A172 (cell line): ENCODE results near the gene CELF4. TPM values are rescaled to one million over a fixed set of nuclear protein-coding genes. Genes with fewer than 3 reads are reported as not detected.

Experiments
- DNase-seq: peaks from one replicate; pipeline ENCODE4 v3.0.0-alpha.2; 2015; ENCODE audit warnings: low spot score
- total RNA-seq: library from RNA; depleted of rRNA; stranded (reverse); fragments of >200 nt; shearing (Covaris generic); gene quantifications from 2 replicates; pipeline ENCODE4 v1.2.3, GENCODE V29; 2014

The CELF4 gene
- total RNA-seq, 1 experiment from 2014 or later: not detected

DNA sequence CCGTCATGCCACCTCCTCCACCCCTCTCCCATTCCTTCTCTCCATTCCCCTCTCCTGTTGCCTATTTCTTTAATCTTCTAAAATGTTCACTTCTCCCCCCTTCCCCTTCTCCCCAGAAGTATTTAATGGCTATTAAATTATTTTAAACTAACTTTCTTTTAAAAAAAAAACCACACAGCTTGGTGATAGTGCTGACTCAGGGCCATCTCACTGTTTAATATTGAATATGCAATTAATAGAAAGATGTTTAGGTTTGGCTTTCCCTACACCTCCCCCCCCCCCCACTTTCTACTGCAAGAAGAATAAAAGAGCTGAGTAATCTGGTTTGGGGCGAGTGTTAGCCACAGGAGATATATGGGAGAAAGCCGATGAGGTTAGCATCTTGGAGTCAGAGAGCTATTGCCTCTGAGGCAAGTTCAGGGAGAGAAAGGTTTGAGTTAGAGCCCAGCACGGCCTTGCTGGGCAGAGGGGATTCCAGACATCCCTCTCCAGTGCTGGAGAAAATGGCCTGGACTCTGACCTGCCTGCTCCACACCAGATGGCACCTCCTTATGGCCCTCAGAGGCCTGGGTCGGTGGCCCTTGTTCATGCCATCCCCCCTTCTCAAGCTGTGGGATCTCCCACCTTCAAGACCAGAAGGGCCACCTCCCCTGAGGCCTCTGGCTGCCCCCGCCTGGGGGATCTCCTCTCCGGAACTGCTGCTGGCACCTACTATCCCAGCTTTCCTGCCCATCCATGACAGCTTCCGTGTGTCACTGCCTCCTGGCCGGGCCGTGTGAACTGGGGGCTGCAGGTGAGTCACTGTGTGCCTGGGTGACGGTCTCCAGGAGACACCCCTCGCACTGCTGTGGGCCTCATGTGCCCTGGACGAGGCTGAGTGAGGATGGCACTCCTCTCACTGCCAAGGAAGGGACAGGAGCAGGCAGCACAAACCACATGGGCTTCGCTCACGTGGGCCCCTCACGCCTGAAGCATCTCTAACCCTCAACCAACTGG lies 246.9 kb downstream of the CELF4 start:
- DNase-seq: no peak

DNA sequence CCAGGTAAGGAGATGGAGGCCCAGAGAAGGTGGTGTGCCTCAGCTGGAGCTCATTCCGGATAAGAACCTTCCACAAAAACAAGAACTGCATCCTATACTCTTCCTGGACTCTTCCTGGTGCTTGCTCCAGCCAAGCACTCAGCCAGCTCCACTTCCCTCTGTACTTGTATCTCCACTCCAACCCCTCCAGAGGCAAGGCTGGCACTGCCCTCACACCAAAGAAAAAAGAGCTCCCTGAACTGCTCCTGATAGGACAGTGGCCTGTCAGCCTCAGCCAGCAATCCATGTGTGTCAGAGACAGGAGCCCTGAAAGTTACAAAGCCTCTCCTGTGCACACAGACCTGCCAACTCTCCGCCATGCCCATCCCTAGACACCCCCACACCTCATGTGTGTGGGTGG lies 248.1 kb downstream of the CELF4 start:
- DNase-seq: no peak

DNA sequence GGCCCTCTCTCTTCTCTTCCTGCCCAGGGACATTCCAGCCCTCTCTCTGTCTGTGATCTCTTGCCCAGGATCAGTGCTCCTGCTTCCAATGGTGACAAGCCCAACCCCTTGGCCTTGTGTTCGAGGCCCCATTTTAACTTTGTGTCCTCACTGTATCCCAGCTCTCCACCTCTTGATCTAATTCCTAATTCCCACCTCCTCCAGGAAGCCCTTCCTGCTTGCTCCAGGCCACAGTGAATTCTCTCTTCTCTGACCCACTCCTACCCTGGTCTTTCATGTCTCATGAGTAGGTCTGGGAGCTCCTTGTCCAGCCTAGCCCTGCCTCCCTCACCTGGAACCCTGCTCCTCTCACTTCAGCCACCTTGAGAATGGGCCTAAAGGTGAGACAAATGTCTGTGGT lies 249.1 kb downstream of the CELF4 start:
- no peak for DNase-seq

DNA sequence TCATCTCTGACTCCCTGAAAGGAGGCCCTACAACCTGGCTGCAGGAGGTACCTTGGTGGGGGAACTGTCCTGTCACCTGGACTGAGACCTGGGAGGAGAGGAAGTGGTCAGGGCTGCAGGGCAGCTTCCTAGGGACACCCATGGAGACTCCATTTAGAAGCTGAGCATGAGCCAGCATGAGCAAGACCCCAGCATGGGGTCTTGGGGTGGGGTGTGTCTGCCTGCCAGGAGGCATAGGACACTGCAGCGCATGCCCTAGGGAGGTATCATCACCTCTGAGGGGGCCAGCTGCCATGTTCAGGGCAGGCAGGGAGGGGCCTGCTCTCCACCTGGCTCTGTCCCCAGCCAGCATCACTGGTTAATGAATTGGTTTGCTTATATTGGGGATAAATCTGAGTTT lies 249.7 kb downstream of the CELF4 start:
- DNase-seq: no peak

DNA sequence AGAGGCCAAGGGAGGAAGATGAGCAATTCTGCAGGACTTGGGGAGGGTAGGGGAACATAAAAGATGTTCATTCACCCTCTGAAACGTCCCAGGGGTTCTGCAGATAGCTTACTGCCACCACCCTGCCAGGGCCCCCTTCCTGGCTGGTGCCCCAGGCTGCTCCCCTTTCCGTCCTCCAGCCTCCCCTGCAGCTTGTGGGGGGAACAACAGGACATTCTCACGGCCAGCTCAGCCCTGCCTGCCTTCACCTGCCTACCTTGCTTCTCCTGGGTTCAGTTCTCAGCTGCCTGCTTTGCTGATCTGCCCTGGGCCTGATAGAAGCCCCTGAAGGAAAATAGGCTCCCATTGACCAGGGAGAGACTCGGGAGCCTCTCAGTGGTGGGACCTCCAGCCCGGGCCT lies 251.1 kb downstream of the CELF4 start:
- DNase-seq: no peak

DNA sequence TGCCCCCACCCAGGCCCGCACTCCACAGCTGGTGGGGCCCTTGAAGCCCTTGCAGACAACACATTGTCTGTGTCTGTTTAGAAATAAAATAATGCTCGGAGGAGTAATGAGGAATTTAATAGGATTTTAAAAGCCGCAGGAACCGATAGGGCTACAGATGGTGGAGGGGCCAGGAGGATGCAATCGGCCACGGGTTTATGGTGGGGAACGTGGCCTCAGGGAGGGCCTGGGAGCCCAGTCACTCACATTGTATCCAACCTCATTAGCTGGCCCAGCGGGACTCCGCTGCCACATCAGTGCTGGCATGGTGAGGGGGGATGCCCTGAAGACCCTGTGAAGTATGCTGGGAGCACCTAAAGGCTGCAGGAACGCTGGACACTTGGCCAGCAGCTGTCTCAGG lies 252.0 kb downstream of the CELF4 start:
- DNase-seq: no peak

DNA sequence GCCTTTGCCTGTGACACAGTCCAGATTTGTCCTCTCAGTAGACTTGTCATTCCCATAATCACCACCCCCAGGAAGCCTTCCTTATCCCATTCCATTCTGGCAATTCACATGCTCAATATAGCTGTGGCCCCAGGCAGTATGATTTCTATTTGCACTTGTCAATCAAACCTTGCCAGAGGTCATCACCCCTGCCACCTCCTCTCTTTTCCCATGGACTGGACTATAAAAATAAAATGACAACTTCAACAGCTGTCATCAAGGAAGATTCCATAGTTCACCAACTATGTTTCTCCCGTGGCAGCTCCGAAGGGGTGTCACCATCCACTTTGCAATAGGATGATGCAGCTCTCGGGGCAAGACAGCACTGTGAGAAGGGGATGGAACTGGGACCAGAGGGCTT lies 255.7 kb downstream of the CELF4 start:
- no peak for DNase-seq

DNA sequence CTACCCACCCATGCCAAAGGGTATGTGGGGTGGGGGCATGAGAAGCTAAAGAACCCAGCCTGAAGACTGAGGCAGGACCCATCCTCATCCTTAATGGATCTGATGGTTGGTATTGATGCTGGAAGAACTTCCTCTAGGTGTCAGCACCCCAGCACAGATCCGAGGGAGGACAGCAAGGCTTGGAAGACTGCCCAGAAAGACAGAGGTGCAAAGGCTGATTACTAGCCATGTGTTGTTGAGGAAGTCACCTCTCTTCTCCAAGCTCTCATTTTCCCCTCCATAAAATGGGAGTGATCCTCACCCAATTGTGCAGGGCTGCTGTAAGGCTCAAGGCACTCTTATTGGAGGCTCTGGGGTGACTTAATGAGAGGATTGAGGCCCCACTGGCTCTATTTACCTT lies 256.5 kb downstream of the CELF4 start:
- DNase-seq: no peak

DNA sequence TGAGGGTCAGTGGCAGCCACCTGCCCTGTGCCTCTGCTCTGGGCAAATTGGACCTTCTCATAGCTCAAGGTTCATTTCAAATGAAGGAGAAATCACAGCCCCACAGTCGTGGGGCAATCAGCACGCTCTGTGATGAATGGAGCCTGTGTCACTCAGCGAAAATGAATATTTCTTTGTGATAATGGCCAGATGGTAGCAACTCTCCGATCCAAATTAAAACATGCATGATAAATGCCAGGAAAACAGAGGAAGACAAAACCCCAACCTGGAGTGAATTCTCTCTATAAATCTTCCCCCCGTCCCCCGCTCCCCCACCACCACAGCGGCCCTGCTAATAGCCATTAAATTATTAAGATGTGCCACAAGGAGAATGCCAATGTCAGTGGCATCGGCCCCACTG lies 258.4 kb downstream of the CELF4 start:
- DNase-seq: no peak

DNA sequence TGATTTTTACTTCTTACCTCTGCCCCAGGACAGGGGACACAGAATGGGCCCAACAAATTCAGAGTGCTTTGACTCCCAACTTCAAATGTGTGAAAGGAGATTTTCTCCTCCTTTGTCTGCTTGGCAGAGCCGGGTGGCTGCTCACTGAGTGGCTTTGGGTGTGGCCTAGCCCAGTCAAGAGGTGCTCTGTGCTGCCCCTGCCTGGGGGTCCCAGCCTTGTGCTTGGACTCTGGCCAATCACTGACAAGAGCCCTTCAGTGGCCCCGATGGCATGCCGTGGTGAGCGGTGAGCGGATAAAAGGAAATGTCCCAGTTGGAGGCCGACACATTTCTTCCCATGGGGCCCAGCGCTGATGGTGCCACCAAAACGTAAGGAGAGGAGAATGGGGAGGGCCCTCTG lies 259.2 kb downstream of the CELF4 start:
- DNase-seq: no peak

DNA sequence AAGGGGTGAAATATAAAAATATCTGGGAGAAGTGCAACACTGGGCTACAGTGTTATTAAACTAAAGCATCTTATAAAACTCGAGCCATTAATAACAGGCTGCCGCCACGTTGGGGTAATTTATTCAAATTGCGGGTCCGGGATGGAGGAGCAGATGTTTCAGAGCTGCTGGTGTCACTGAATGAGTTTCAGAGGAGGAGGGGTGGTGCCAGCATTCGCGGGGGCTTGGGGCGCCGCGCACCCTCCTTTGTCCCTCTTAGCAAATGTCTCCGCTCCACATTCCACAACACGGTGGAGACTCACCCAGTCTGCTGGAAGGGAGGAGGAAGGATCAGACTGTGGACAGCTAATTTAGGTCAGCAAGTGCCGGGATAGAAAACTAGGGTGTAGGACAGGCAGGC lies 260.5 kb downstream of the CELF4 start:
- DNase-seq: no peak

DNA sequence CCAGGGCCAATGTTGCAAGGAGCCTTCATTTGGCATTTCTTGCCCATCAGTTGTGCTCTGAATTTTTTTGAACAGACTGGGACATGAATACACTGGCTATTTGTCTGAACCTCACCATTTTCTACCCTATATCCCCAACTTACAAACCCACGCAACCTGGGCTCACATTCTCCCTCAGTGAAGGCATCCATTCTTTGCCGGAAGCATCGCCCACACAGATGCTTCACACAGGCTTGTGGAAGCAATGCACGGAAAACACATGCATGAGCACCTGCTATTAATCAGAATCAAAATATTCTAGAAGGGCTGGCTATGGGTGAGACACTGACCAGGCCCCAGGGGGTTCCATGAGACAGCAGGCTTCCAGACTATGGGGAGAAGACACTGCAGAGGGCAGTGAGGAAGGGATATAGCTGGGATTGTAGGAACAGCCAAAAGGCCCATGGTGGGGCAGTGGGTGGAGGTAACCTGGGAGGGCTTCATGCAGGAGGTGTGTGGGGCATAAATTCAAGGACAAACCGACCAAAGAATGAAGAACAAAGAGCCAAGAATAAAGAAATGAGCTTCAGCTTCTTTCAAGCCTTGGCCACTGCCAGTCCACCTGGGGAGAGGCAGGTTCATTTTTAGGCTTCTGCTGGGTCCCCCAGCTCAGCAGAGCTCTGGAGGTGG lies 261.5 kb downstream of the CELF4 start:
- DNase-seq: no peak

DNA sequence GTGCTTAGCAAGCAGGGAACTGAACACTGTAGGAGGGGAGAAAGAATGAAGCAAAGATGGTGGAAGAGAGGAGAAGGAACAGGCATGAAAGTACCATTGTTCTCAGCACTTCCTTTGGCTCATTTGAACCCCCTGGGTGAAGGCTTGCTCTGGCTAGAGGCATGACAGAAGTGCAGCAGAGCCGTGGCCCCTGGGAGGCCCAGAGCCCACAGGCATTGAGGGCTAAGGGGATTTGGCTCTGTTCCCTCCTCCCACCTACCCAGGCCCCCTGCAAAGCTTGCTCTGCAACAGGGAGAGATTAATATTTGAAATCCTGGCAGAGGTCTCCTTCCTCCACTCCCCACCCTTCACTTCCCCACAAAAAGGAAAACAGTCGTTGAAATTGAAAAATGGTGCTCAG lies 262.6 kb downstream of the CELF4 start:
- no peak for DNase-seq

DNA sequence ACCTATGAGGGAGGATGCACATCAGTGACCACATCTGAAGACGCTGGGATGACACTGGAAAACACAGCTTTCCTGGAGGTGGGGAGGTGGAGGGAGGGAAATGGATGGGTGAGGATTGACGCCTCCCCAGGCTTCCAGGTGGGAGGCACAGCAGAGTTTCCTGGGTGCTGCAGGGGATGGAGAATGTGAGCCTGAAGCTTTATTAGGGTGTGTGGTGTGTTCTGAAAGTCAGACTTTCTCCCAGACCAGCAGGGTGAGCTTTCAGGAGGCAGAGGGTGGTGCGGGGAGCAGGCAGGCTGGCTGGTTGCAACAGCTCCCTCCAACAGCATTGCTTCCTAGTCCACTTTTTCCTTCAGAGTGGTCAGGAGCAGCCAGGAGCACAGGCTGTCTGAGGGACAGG lies 263.1 kb downstream of the CELF4 start:
- DNase-seq: no peak

DNA sequence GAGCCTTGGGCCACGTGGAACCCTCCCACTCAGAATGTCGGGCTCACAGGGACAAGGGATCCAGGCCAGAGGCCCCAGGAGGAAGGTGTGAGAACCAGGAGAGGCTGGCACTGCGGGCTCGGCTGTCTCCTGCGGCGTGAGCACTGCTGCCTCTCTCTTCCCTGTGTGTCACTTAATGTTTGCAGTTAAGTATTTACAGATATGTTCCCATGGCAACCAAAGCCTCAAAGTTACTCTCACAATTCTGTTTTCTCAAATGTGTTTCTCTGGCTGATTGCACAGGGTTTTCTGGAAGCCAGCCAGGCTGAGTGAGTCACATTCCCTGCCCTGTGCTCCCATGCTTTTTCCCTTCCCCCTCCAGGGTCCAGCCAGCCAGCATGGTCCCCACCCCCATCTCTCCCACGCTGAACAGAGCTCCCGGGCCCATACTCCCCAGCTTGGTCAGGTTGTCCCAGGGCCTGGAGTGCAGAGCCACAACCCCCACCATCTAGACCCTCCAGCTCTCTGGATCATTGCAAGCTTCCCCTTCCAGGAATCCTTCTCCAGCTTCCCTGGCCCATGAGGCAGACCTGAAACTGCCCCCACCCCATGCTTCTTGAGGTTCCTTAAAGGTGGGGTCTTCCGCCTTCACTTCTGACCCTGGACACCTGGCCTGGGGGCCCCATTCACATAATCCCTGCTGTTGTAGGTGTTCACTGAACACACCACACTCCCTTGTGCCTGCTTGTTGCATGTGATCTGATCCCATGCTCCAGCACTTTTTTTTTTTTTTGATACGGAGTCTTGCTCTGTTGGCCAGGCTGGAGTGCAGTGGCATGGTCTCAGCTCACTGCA lies 265.9 kb downstream of the CELF4 start:
- DNase-seq: peak; percentile 92

DNA sequence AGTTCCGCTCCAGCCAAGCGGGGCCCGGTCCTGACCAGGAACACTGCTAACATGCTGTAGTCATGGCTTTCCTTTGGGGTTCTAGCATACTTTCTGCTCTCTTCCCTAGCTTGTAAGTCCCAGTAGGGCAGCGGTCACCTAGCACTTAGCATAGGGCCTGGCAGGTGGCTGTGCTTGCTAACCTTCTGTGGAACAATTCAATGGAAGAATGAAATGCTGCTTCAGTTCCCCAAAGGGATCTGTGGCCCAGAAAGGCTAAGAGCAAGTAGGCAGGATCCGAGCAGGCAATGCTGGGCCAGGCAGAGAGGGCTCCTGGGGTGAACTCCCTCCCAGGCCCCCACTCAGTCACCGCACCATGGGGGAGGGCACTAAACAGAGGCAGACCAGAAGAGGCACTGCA lies 266.8 kb downstream of the CELF4 start:
- no peak for DNase-seq

DNA sequence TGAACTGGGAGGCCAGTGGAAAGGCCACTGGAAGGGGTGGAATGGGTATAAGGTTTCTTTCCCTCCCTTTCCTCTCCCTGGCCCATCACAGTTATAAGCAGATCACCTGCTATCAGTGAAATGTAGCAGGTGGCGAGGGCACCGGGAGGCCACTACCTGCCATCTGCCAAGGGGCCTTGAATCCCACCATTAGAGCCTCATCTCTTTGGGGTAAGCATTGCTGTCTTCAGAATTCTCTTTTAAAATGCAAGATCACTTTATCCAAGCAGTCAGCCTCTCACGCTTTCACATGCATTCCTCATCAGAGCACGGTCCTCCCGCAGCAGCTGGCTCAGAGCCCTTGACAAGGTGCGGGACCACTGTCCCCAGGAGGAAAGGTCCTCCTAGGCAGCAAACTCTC lies 268.5 kb downstream of the CELF4 start:
- no peak for DNase-seq

DNA sequence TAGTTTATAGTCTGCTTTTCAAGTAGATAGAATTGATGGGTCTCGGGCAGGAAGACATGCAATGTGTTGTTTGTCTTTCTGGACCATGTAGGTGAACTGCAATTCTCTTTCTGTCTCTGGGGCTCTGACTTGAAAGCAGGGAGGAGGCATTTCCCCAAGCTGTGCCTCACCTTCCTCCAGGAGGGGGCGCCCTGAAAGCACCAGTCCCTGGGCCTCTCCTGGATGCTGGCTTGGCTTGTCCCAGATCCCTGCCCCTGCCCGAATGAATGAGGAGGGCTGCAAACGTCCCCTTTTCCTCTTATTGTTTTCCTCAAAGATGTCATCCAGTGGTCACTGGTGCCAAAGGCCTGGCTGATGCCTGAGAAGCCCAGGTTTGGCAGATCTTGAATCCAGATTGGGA lies 270.6 kb downstream of the CELF4 start:
- no peak for DNase-seq

DNA sequence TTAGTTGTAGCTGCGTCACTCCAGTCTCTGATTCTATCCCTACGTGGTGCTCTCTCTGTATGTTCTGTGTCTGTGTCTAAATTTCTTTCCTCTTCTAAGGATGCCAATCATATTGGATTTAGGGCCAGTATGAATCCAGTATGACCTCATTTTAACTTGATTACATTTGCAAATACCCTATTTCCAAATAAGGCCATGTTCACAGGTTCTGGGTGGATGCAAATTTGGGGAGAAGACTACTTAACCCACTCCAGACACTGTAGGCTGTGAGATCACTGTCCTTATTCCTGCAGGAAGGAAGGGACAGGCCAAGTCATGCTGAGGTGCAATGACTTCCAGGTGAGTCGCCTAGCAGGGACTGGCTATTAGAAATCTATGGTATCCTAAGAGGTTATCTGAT lies 272.2 kb downstream of the CELF4 start:
- DNase-seq: no peak

DNA sequence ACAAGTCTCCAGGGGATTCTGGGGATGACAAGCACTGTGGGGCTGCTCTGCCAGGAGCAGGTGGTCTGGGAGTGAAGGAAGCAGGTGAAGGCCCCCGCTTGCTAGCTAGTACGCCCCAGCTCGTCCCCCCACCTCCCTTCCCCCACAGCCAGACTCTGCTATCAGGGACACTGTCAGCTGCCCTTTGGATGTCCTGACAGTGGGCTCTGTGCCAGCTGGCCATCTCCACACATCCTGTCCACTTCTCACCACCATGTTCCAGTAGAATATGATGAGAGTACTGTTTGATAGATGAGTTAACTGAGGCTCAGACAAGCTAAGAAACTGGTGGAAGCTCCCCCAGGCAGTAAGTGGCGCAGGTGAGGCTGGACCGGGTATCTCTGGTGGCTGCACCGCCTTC lies 276.2 kb downstream of the CELF4 start:
- no peak for DNase-seq

DNA sequence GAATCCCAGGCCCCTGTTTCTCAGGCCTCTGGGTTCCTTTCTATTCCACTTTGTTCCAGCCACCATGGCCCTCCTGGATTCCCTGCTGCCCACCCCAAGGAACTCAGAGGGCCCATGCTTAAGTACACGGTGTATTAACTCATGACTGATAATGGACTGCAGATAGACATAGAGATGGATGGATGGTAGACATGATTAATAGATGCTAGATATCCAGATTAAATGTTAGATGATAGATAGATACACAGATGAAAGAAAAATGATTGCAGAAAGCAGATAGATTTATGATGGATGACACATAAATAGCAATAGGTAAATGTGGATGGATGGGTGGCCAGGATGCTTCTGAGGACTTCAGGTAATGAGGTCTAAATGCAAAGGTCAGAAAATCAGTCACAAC lies 278.0 kb downstream of the CELF4 start:
- no peak for DNase-seq

DNA sequence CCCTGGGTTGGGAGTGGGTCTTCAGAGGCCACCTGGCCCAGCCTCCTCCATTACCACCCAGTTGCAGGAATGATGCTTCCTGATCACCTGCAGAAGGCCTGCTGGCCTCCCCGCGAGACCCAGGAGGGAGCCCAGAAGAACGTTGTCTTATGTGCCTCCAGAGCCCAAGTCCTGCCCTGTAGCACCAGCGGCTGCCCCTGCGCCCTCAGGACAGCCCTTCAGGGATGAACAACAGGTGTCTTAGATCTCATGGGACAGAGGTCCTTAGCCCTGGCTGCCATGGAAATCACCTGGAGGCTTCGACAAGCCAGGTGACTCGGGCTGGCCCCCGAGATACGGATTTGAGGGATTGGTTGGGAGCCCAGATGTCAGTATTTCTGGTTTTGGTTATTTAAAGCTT lies 278.8 kb downstream of the CELF4 start:
- DNase-seq: no peak
